Measurements from ENCODE around the gene LMX1A. TPM values are rescaled to one million over a fixed set of nuclear protein-coding genes. Genes with fewer than 3 reads are reported as not detected.

LMX1A gene
- total RNA-seq, 1 donor from 2014 or later, result 1.6 TPM

- H3K36me3 ChIP-seq (ENCODE audit: control insufficient read depth in 3 of 3, insufficient read depth in 3 of 3, low read length in 3 of 3), result no peaks in the 10 kb centered on the region
- peak overlapping the region; percentile 57 to 82 (median 59) for H3K9ac ChIP-seq (ENCODE audit: low read depth in 1 of 3, low read length in 3 of 3)
- H3K4me1 ChIP-seq (ENCODE audit: control insufficient read depth in 3 of 3, insufficient read depth in 3 of 3, low read length in 3 of 3), result peaks cover 5 to 21% (median 16%) of the 10 kb centered on the region in 3 donors
- H3K27ac ChIP-seq (ENCODE audit: low read depth, low read length), result no peak overlapping the region
- H3K9me3 ChIP-seq (ENCODE audit: control insufficient read depth in 3 of 3, low read length in 3 of 3), result no peaks in the 10 kb centered on the region
- peaks cover 5 to 23% (median 5%) of the 10 kb centered on the region in 3 donors for H3K27me3 ChIP-seq (ENCODE audit: control insufficient read depth in 3 of 3, insufficient read depth in 3 of 3, low read length in 3 of 3)
- peak overlapping the region; percentile 49 to 69 (median 69) for H3K4me3 ChIP-seq (ENCODE audit: low read length in 3 of 3)
Observed at GRCh38 chr1:165235155-165235776, 121.2 kb downstream of the LMX1A start.

- H3K27ac ChIP-seq (ENCODE audit: low read depth, low read length), result no peak overlapping the region
- no peak overlapping the region for H3K9ac ChIP-seq (ENCODE audit: low read depth in 1 of 3, low read length in 3 of 3)
- no peak overlapping the region for H3K4me3 ChIP-seq (ENCODE audit: low read length in 3 of 3)
- no peaks in the 10 kb centered on the region for H3K9me3 ChIP-seq (ENCODE audit: control insufficient read depth in 3 of 3, low read length in 3 of 3)
- peaks cover 0 to 17% (median 10%) of the 10 kb centered on the region in 3 donors for H3K4me1 ChIP-seq (ENCODE audit: control insufficient read depth in 3 of 3, insufficient read depth in 3 of 3, low read length in 3 of 3)
- H3K36me3 ChIP-seq (ENCODE audit: control insufficient read depth in 3 of 3, insufficient read depth in 3 of 3, low read length in 3 of 3), result no peaks in the 10 kb centered on the region
- peaks cover 5 to 23% (median 5%) of the 10 kb centered on the region in 3 donors for H3K27me3 ChIP-seq (ENCODE audit: control insufficient read depth in 3 of 3, insufficient read depth in 3 of 3, low read length in 3 of 3)
Observed at GRCh38 chr1:165234149-165234548, 122.4 kb downstream of the LMX1A start.

DNA sequence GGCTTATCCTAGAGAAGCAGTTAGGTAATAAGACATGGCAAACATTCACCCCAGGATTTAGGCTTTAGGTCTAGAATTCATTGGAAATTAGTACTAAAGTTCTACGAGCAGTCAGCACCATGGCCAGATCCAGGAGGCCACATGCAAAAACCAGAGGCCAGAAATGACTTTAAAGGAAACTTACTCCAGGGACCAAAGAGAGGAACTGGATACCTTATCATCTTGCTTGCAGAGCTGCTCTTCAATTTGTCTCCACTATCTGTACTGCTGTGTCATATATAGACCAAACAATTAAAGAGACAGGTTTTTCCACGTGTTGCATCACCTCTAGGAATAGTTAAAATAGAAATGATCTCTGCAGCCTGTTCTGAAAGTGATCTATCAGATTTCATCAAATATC, 127.8 kb downstream of the LMX1A start:
- no peaks in the 10 kb centered on the region for H3K4me1 ChIP-seq (ENCODE audit: control insufficient read depth in 3 of 3, insufficient read depth in 3 of 3, low read length in 3 of 3)
- H3K4me3 ChIP-seq (ENCODE audit: low read length in 3 of 3), result no peak overlapping the region
- H3K36me3 ChIP-seq (ENCODE audit: control insufficient read depth in 3 of 3, insufficient read depth in 3 of 3, low read length in 3 of 3), result no peaks in the 10 kb centered on the region
- H3K27me3 ChIP-seq (ENCODE audit: control insufficient read depth in 3 of 3, insufficient read depth in 3 of 3, low read length in 3 of 3), result peaks cover 0 to 4% (median 2%) of the 10 kb centered on the region in 3 donors
- H3K27ac ChIP-seq (ENCODE audit: low read depth, low read length), result no peak overlapping the region
- no peak overlapping the region for H3K9ac ChIP-seq (ENCODE audit: low read depth in 1 of 3, low read length in 3 of 3)
- H3K9me3 ChIP-seq (ENCODE audit: control insufficient read depth in 3 of 3, low read length in 3 of 3), result no peaks in the 10 kb centered on the region

GRCh38 chr1:165228111-165228655, 128.3 kb downstream of the LMX1A start:
- H3K9ac ChIP-seq (ENCODE audit: low read depth in 1 of 3, low read length in 3 of 3), result no peak overlapping the region
- no peaks in the 10 kb centered on the region for H3K9me3 ChIP-seq (ENCODE audit: control insufficient read depth in 3 of 3, low read length in 3 of 3)
- H3K36me3 ChIP-seq (ENCODE audit: control insufficient read depth in 3 of 3, insufficient read depth in 3 of 3, low read length in 3 of 3), result no peaks in the 10 kb centered on the region
- H3K4me1 ChIP-seq (ENCODE audit: control insufficient read depth in 3 of 3, insufficient read depth in 3 of 3, low read length in 3 of 3), result no peaks in the 10 kb centered on the region
- H3K27ac ChIP-seq (ENCODE audit: low read depth, low read length), result no peak overlapping the region
- H3K4me3 ChIP-seq (ENCODE audit: low read length in 3 of 3), result no peak overlapping the region
- peaks cover 0 to 4% (median 2%) of the 10 kb centered on the region in 3 donors for H3K27me3 ChIP-seq (ENCODE audit: control insufficient read depth in 3 of 3, insufficient read depth in 3 of 3, low read length in 3 of 3)

DNA sequence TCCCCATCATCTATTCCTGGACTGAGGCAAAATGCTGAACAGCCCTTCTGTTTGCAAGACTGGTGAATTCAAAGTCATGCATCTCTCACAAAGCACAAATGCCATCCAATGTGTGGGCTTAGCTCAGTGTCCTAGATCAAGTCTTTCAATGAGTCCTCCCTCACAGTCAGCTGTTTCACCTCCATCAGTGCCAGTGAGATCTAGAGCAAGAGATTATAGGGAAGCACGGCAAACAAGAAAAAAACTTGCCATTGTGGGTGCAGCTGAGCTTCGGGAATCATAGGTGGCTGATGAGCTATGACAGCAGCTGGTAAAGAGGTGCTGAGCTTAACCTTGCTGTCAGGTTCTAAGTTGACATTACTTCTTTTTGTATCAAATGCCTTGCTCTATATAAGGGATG, 130.2 kb downstream of the LMX1A start:
- H3K27me3 ChIP-seq (ENCODE audit: control insufficient read depth in 3 of 3, insufficient read depth in 3 of 3, low read length in 3 of 3), result peaks cover 0 to 2% (median 0%) of the 10 kb centered on the region in 3 donors
- H3K4me3 ChIP-seq (ENCODE audit: low read length in 3 of 3), result no peak overlapping the region
- no peak overlapping the region for H3K9ac ChIP-seq (ENCODE audit: low read depth in 1 of 3, low read length in 3 of 3)
- no peak overlapping the region for H3K27ac ChIP-seq (ENCODE audit: low read depth, low read length)
- no peaks in the 10 kb centered on the region for H3K9me3 ChIP-seq (ENCODE audit: control insufficient read depth in 3 of 3, low read length in 3 of 3)
- no peaks in the 10 kb centered on the region for H3K36me3 ChIP-seq (ENCODE audit: control insufficient read depth in 3 of 3, insufficient read depth in 3 of 3, low read length in 3 of 3)
- H3K4me1 ChIP-seq (ENCODE audit: control insufficient read depth in 3 of 3, insufficient read depth in 3 of 3, low read length in 3 of 3), result no peaks in the 10 kb centered on the region

- Histone ChIP-seq H3K27me3 (ENCODE audit: control insufficient read depth in 3 of 3, insufficient read depth in 3 of 3, low read length in 3 of 3) (peaks cover 0 to 2% (median 0%) of the 10 kb centered on the region in 3 donors), H3K27ac (ENCODE audit: low read depth, low read length) (no peak overlapping the region), H3K4me3 (ENCODE audit: low read length in 3 of 3) (no peak overlapping the region), H3K9me3 (ENCODE audit: control insufficient read depth in 3 of 3, low read length in 3 of 3) (no peaks in the 10 kb centered on the region), H3K9ac (ENCODE audit: low read depth in 1 of 3, low read length in 3 of 3) (no peak overlapping the region), H3K4me1 (ENCODE audit: control insufficient read depth in 3 of 3, insufficient read depth in 3 of 3, low read length in 3 of 3) (no peaks in the 10 kb centered on the region), H3K36me3 (ENCODE audit: control insufficient read depth in 3 of 3, insufficient read depth in 3 of 3, low read length in 3 of 3) (no peaks in the 10 kb centered on the region)
Observed at GRCh38 chr1:165225650-165226049, 130.9 kb downstream of the LMX1A start.

GRCh38 chr1:165225062-165225461, 131.5 kb downstream of the LMX1A start:
- Histone ChIP-seq H3K27ac (ENCODE audit: low read depth, low read length) (no peak overlapping the region), H3K9ac (ENCODE audit: low read depth in 1 of 3, low read length in 3 of 3) (no peak overlapping the region), H3K36me3 (ENCODE audit: control insufficient read depth in 3 of 3, insufficient read depth in 3 of 3, low read length in 3 of 3) (no peaks in the 10 kb centered on the region), H3K4me3 (ENCODE audit: low read length in 3 of 3) (no peak overlapping the region), H3K9me3 (ENCODE audit: control insufficient read depth in 3 of 3, low read length in 3 of 3) (no peaks in the 10 kb centered on the region), H3K4me1 (ENCODE audit: control insufficient read depth in 3 of 3, insufficient read depth in 3 of 3, low read length in 3 of 3) (no peaks in the 10 kb centered on the region), H3K27me3 (ENCODE audit: control insufficient read depth in 3 of 3, insufficient read depth in 3 of 3, low read length in 3 of 3) (peaks cover 0 to 5% (median 0%) of the 10 kb centered on the region in 3 donors)

DNA sequence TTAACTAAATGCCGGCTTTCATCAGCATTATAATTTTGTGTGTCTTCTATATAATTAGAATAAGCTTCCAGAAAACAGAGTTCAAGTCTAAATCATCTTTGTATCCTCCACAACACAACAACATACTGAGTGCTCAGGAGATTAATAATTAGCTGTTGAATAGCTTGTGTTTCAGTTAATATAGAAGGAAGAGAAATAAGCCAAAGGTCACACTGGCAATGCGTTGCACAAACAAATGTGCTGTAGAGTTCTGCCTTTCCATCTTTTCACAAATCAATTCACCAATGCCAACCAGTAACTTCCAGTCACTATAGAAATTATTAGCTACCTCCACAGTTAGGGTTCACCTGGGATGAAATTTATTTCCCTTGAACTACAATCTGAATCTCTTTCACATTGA, 132.0 kb downstream of the LMX1A start:
- H3K27ac ChIP-seq (ENCODE audit: low read depth, low read length), result no peak overlapping the region
- H3K27me3 ChIP-seq (ENCODE audit: control insufficient read depth in 3 of 3, insufficient read depth in 3 of 3, low read length in 3 of 3), result peaks cover 0 to 5% (median 0%) of the 10 kb centered on the region in 3 donors
- no peak overlapping the region for H3K9ac ChIP-seq (ENCODE audit: low read depth in 1 of 3, low read length in 3 of 3)
- H3K9me3 ChIP-seq (ENCODE audit: control insufficient read depth in 3 of 3, low read length in 3 of 3), result no peaks in the 10 kb centered on the region
- H3K36me3 ChIP-seq (ENCODE audit: control insufficient read depth in 3 of 3, insufficient read depth in 3 of 3, low read length in 3 of 3), result no peaks in the 10 kb centered on the region
- H3K4me3 ChIP-seq (ENCODE audit: low read length in 3 of 3), result no peak overlapping the region
- no peaks in the 10 kb centered on the region for H3K4me1 ChIP-seq (ENCODE audit: control insufficient read depth in 3 of 3, insufficient read depth in 3 of 3, low read length in 3 of 3)

DNA sequence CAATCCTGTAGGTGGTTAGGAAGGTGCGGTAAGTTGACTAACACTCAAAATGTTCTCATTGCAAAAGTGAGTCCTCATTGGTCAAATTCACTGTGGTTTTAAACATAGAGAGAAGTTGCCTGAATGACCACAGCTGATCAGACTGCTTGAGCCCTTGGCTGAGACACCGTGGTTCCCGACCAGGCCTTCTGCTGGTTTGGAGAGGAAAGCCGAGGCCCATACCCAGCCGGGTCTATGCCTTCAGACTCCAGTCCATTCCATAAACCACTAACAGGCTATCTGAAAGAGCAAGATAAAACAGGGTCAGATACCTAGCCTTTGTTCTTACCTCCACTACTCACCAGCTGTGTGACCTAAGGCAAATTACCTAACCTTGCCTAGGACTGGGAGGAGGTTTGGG, 133.9 kb downstream of the LMX1A start:
- no peak overlapping the region for H3K9ac ChIP-seq (ENCODE audit: low read depth in 1 of 3, low read length in 3 of 3)
- H3K27me3 ChIP-seq (ENCODE audit: control insufficient read depth in 3 of 3, insufficient read depth in 3 of 3, low read length in 3 of 3), result peaks cover 0 to 5% (median 0%) of the 10 kb centered on the region in 3 donors
- H3K36me3 ChIP-seq (ENCODE audit: control insufficient read depth in 3 of 3, insufficient read depth in 3 of 3, low read length in 3 of 3), result no peaks in the 10 kb centered on the region
- no peak overlapping the region for H3K27ac ChIP-seq (ENCODE audit: low read depth, low read length)
- H3K4me3 ChIP-seq (ENCODE audit: low read length in 3 of 3), result no peak overlapping the region
- H3K9me3 ChIP-seq (ENCODE audit: control insufficient read depth in 3 of 3, low read length in 3 of 3), result no peaks in the 10 kb centered on the region
- H3K4me1 ChIP-seq (ENCODE audit: control insufficient read depth in 3 of 3, insufficient read depth in 3 of 3, low read length in 3 of 3), result no peaks in the 10 kb centered on the region

DNA sequence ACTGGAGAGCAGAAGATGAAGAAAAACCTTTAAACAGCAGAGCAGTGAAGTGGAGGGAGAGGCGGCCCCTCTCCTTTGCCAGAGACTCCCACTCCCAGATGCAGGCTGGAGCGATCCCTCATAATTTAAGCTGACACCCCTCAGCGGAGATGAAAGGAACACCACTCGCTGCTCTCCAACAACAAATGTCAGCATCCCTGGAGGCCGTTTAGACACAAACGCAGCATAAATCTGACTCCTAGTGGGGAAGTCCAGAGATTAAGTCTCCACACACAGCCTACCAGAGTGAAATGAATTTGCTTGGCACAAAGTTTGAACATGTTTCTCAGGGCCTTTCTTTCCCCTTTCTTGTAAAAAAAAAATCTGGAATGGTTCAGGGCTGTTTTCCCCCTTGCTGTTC, 137.8 kb downstream of the LMX1A start:
- no peak overlapping the region for H3K27ac ChIP-seq (ENCODE audit: low read depth, low read length)

More for the DNA sequence above, 137.8 kb downstream of the LMX1A start:
- Histone ChIP-seq H3K4me3 (ENCODE audit: low read length in 3 of 3) (no peak overlapping the region), H3K9me3 (ENCODE audit: control insufficient read depth in 3 of 3, low read length in 3 of 3) (no peaks in the 10 kb centered on the region), H3K4me1 (ENCODE audit: control insufficient read depth in 3 of 3, insufficient read depth in 3 of 3, low read length in 3 of 3) (no peaks in the 10 kb centered on the region), H3K36me3 (ENCODE audit: control insufficient read depth in 3 of 3, insufficient read depth in 3 of 3, low read length in 3 of 3) (no peaks in the 10 kb centered on the region), H3K27me3 (ENCODE audit: control insufficient read depth in 3 of 3, insufficient read depth in 3 of 3, low read length in 3 of 3) (peaks cover 0 to 3% (median 0%) of the 10 kb centered on the region in 3 donors), H3K9ac (ENCODE audit: low read depth in 1 of 3, low read length in 3 of 3) (no peak overlapping the region)

Data from skeletal muscle tissue (tissue), 4 donors.